Activated CD4-positive, alpha-beta T cell treated with anti-CD3 and anti-CD28 coated beads for 4 hours (primary cell): ENCODE measurements around the gene POFUT2.

Source experiments
- DNase-seq, 2 donors: peaks; one replicate each; pipeline ENCODE4 v3.0.0-alpha.2; 2020

Gene POFUT2

GRCh38 chr21:45246386-45247320 is 41.0 kb downstream of the POFUT2 start:
- no peak for DNase-seq

DNA sequence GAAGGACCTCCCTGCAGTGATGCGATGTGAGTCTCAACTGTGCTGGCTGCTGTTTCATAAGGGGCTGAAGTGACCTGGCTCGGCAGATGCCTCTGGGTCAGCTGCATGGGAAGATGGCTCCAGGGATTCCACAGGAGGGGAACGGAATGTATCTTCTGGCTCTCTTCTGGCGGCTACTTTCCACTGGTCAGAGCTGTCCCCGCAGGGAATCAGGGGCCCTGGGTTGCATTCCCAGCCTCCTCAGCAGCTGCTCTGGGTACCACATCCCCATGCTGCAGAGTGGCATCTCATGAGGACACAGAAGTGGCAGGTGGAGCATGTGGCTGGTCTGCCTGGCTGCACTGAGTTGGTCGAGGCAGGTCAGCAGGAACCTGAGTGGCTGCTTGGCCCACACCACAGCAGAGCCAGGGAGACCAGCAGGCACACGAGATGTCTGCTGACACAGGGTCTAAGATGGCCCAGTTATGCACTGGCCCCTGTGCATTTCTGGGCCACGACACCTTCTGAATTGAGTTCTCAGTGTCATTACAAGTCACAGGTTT is 42.8 kb downstream of the POFUT2 start:
- DNase-seq = no peak

GRCh38 chr21:45243603-45244002 is 44.1 kb downstream of the POFUT2 start:
- no peak for DNase-seq

GRCh38 chr21:45241357-45241756 is 46.3 kb downstream of the POFUT2 start:
- DNase-seq = no peak

DNA sequence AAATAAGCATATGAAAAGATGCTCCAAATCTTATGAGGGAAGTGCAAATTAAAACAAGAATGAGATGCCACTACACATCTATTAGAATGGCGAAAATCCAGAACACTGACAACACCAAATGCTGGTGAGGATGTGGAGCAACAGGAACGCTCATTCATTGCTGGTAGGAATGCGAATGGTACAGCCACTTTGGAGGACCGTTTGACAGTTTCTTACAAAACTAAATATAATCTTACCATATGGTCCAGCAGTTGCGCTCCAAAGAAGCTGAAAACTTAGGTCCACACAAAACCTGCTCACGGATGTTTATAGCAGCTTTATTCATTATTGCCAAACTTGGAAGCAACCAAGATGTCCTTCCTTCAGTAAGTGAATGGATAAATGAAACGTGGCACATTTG is 50.3 kb downstream of the POFUT2 start:
- DNase-seq = no peak

DNA sequence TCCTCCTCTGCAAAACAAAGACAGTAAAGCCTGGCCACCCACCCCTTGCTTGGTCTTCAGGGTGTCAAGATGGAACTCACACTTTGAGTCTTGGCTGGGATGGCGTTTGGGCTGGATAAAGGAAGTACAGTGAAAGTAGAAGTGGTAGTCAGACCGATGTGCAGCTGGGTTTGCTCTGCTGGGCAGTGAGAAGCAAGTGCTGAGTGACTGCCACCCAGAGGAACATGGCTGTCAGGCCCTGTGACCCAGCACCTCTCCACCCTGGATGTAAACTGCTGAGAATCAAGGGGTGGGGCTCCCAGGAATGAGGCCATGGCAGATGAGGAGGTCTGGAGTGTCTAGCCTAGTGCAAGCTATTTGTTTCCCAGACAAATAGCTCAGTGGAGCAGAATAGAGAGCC is 51.2 kb downstream of the POFUT2 start:
- DNase-seq = no peak

GRCh38 chr21:45235488-45235887 is 52.2 kb downstream of the POFUT2 start:
- DNase-seq = no peak

GRCh38 chr21:45234965-45235364 is 52.7 kb downstream of the POFUT2 start:
- no peak for DNase-seq

- DNase-seq = no peak
These were observed 53.6 kb downstream of the POFUT2 start for GRCh38 chr21:45234127-45234526.

DNA sequence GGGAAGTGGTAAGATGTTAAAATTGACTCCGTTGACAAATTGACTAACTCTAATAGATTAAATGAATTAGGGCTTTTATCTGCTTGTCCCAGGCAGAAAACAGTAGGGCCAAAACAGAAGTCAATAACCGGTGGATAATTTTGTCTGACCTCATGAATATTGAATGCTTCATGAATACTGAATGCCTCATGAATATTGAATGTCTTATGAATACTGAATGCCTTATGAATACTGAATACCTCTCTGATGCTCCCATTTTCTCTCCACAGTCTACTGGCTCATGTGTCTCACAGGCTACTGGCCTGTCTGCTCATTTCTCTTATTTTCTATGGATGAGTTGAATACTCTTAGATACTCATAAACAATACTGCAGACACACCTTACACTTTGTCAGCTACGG is 56.0 kb downstream of the POFUT2 start:
- no peak for DNase-seq

DNA sequence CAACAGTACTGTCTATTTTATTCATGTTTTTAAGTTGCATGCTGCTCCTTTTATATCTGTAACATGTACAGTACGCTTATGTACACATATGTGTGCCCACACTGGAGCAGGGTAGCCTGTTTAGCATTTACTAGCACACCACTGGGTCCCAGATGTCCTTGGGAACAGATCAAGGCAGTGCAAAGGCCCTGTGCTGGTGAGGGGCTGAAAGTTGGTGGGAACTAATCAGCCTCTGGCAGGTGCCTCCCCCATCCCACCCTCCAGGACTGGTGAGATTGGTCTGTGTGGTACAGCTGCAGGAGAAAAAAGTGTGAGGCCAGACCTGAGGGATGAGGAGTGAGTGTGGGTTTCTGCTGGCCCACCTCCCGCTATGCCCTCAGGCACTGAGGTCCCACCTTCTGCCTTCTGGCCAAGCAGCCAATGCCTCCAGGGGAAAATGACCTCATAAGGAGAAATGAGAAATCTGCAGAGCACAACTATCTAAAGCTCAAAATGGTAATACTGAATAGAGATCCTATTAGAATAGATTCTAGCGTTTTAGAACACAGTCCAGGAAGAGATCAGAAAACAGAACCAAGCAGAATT is 58.9 kb downstream of the POFUT2 start:
- DNase-seq = no peak

DNA sequence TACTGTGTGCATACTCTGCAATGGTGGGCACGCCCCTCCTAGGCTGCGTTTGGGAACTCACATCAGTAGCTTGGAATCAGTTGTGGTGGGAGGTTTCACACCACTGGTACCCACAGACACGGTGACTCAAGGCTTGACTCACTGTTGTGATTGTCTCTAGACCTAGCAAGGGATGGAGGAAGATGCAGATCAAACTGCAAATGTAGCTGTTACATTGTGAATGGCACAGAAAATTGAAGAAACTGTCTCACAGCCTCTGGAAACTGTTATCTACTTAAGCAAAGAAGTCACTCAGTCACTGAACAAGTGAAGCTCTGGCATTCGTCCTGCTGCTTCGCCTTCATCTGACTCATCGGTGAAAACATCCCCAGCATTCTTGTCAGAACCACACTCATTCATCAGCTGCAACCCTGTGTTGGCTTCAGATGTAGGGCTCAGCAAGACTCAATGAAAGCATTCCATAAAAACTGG is 59.5 kb downstream of the POFUT2 start:
- peak; percentile 48 to 57 for DNase-seq

- no peak for DNase-seq
These were observed 60.0 kb downstream of the POFUT2 start for GRCh38 chr21:45227735-45228134.

- DNase-seq = peak in 1 of 2 donors; percentile 16
These were observed 61.0 kb downstream of the POFUT2 start for GRCh38 chr21:45226540-45227326.

- no peak for DNase-seq
These were observed 61.9 kb downstream of the POFUT2 start for GRCh38 chr21:45225741-45226327.

- no peak for DNase-seq
These were observed 62.5 kb downstream of the POFUT2 start for GRCh38 chr21:45225041-45225740.

DNA sequence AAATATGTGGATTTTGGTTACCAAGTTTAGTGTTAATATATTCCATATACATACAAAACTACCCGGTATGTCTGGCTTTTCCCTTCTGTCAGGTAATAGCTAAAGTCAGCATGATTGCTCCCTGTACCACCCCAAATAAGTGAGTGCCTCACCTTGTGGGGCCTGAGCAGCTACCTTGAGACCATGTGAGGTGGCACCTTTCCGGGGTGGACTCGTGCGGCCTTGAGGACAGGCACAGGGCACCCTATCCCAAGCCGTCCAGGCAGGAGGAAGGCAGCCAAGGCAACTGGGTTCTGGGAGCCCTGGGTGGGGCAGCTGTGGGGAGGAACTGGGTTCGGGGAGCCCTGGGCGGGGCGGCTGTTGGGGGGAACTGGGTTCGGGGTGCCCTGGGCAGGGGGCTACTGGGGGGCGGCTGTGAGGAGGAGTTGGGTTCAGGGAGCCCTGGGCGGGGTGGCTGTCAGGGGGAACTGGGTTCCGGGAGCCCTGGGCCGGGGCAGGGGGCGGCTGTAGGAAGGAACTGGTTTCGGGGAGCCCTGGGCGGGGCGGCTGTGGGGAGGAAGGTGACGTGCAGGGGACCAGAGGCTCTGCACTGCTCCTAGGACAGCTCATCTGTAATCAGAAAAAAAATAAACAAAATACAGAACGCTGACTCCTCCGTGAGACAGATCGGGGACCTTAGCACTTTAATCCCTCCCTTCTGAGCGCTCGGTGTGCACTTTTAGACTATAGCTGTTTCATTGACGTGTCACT is 63.3 kb downstream of the POFUT2 start:
- peak; percentile 25 to 53 for DNase-seq

DNA sequence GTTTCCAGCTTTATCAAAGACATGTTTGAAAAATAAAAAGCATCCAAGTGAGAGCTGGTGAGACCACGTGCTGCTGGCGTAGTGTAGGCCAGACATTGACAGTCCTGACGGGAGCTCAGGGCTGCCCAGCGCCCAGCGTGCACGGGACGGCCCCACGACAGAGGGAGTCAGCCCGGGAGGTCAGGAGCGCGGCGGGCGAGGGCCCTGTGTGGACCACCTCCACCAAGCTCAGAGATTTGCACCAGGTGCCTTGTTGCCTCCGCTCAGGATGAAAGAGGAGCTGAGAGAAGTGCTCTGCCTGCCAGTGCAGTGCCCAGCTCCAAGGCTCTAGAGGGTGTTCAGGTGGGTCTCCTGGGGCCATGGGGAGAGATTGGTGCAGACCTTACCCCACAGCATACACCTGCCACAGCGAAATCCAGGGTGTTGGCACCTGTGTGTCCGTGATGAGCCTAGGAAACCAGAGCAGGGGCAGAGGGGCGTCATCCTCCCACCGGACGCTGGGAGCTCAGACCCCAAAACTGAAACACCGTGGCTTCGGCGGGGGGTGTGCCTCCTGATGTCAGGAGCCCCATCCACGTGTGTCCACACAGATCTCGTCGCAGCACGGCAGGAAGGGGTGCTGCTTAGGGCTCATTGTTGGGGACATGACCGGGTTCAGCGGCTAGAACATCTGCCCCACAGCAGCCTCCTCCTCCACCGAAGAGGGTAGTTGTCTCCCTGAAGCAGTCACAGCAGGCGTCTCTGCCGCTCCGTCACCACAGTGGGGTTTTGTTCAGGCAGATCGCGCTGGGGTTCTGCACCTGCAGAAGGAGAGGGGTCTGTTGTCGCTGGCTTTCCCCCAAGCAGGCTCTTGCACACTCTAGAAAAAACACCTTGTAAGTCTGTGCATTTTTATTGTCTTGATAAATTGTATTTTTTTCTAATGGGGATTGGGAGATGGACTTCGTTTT is 64.2 kb downstream of the POFUT2 start:
- DNase-seq = no peak

- DNase-seq = no peak
These were observed 65.7 kb downstream of the POFUT2 start for GRCh38 chr21:45222001-45222400.
